Measurements from ENCODE around the gene PRKCE.

PRKCE gene

GRCh38 chr2:45725731-45726130 is 74.3 kb downstream of the PRKCE start:
- TF ChIP-seq CTCF (IDR thresholded peaks at IDR 0.05; ENCODE audit: low read depth, low read length), result no peak
- no peak for DNase-seq (ENCODE audit: extremely low read depth, low read depth)

GRCh38 chr2:45726188-45726587 is 74.7 kb downstream of the PRKCE start:
- no peak for DNase-seq (ENCODE audit: extremely low read depth, low read depth)
- TF ChIP-seq CTCF (IDR thresholded peaks at IDR 0.05; ENCODE audit: low read depth, low read length), result no peak

- DNase-seq (ENCODE audit: extremely low read depth, low read depth), result no peak
- TF ChIP-seq CTCF (IDR thresholded peaks at IDR 0.05; ENCODE audit: low read depth, low read length), result no peak
Observed at GRCh38 chr2:45728458-45728942, 77.0 kb downstream of the PRKCE start.

- TF ChIP-seq CTCF (IDR thresholded peaks at IDR 0.05; ENCODE audit: low read depth, low read length), result no peak
- no peak for DNase-seq (ENCODE audit: extremely low read depth, low read depth)
Observed at GRCh38 chr2:45729753-45730512, 78.5 kb downstream of the PRKCE start.

GRCh38 chr2:45731141-45731540 is 79.7 kb downstream of the PRKCE start:
- TF ChIP-seq CTCF (IDR thresholded peaks at IDR 0.05; ENCODE audit: low read depth, low read length), result no peak
- no peak for DNase-seq (ENCODE audit: extremely low read depth, low read depth)

- DNase-seq (ENCODE audit: extremely low read depth, low read depth), result no peak
- TF ChIP-seq CTCF (IDR thresholded peaks at IDR 0.05; ENCODE audit: low read depth, low read length), result no peak
Observed at GRCh38 chr2:45732436-45732835, 81.0 kb downstream of the PRKCE start.

- no peak for TF ChIP-seq CTCF (IDR thresholded peaks at IDR 0.05; ENCODE audit: low read depth, low read length)
- DNase-seq (ENCODE audit: extremely low read depth, low read depth), result no peak
Observed at GRCh38 chr2:45732946-45733345, 81.5 kb downstream of the PRKCE start.

Data from AG09319 (cell line).